GM12872 (cell line): ENCODE data around the gene GHDC.

Experiments used
- CTCF ChIP-seq: IDR thresholded peaks from 3 replicates; pipeline ENCODE4 v1.5.1; 2011; ENCODE audit warnings: low read depth, mild to moderate bottlenecking, low read length, moderate library complexity; ENCODE audit not compliant: insufficient read depth

Gene GHDC, protein sequence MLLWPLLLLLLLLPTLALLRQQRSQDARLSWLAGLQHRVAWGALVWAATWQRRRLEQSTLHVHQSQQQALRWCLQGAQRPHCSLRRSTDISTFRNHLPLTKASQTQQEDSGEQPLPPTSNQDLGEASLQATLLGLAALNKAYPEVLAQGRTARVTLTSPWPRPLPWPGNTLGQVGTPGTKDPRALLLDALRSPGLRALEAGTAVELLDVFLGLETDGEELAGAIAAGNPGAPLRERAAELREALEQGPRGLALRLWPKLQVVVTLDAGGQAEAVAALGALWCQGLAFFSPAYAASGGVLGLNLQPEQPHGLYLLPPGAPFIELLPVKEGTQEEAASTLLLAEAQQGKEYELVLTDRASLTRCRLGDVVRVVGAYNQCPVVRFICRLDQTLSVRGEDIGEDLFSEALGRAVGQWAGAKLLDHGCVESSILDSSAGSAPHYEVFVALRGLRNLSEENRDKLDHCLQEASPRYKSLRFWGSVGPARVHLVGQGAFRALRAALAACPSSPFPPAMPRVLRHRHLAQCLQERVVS

GRCh38 chr17:42193969-42194899 is at the start of gene GHDC:
Gene GHDC, minus strand, starts transcription at chr17:42194494. Its CDS starts 913 bp downstream, at chr17:42193581.
- TF ChIP-seq CTCF: no peak

DNA sequence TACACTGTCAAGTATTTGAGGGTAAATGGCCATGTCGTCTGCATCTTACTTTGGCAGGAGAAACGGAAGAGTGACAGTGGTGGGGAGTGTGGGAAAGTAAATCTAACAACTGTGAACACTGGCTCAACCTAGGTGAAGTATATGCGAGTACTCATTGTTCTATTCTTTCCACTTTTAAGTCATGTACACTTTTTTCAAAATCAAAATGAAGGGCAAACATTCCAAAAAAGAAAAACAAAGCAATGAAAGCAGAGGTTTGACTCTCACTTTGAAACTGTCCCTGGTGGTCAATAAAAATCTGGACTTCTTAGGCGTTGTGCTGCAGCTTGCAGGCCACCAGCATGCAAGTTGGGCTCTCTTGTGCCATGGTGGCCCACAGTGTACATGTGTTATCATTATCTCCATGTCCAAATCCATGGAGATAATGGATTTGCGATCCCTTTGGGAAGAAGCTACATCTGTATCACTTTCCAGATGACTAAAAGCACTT is 49.2 kb upstream of the GHDC start:
- no peak for TF ChIP-seq CTCF

DNA sequence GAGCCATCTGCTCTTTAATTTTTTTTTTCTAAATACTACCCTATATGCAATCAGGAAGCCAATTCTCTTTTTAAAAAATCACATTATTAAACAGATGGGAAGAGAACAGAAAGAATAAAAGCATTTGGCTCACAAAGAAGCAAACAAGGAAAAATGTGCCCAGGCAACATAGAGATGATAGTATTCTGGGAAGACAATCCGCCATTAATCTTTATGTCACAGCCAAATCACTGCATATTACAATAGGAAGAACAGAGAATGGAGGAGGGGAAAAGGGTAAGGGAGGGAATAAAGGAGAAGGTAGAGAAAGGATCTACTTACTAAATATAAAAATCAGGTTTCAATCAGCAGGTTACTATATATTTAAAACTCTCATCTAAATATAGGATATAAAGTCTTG is 47.6 kb upstream of the GHDC start:
- TF ChIP-seq CTCF: no peak

GRCh38 chr17:42240201-42240600 is 45.9 kb upstream of the GHDC start:
- no peak for TF ChIP-seq CTCF

DNA sequence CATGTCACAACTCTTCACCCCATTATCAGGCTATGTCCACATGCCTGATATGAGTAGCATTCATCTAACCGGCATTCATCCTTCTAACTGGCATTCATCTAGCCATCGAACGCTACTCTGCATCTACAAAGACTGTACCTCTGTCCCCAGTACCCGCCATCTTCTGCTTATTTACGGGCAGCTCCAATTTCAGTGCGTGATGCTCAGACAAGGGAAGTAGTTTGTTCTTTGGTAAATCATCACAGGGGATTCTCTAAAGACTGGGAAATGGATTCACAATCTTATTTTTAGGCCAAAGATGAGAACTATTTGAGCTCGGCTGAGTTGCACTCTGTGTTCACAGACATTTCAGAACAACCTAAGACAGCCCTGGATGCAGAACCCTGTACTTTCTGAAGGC is 42.5 kb upstream of the GHDC start:
- no peak for TF ChIP-seq CTCF

GRCh38 chr17:42233994-42234393 is 39.7 kb upstream of the GHDC start:
- TF ChIP-seq CTCF: no peak

GRCh38 chr17:42233156-42233555 is 38.9 kb upstream of the GHDC start:
- TF ChIP-seq CTCF: no peak
